Psoas muscle (tissue), 8 donors: ENCODE measurements around the gene CRYBB1. TPM values are rescaled to one million over a fixed set of nuclear protein-coding genes. Genes with fewer than 3 reads are reported as not detected.

Experiments
- ATAC-seq, 4 donors: fragments of 200-7000 bp; cut with Tn5 transposase; one replicate each; pipeline ENCODE4 v1.9.1; 2020; ENCODE audit warnings: moderate library complexity in 3 of 4, mild to moderate bottlenecking in 2 of 4
- DNase-seq, 2 donors: peaks; one replicate each; pipeline ENCODE4 v3.0.0-alpha.2; 2020
- H3K27ac ChIP-seq: fragments of 200-600 bp; one replicate; pipeline ENCODE4 v1.8.0; 2022
- H3K27me3 ChIP-seq, 3 donors: fragments of 200-600 bp in 1 of 3; one replicate each; pipeline versions ENCODE4 v1.6.1 to v1.8.0; 2013 to 2022; ENCODE audit warnings: low read length in 2 of 3, mild to moderate bottlenecking in 2 of 3, moderate library complexity in 1 of 3; ENCODE audit not compliant: insufficient read depth in 3 of 3
- H3K36me3 ChIP-seq, 2 donors: fragments of 200-600 bp in 1 of 2; one replicate each; pipeline versions ENCODE4 v1.6.1 to v1.8.0; 2013 to 2022; ENCODE audit warnings: low read depth in 1 of 2, mild to moderate bottlenecking in 1 of 2, moderate library complexity in 1 of 2; ENCODE audit not compliant: insufficient read depth in 1 of 2
- H3K4me1 ChIP-seq: fragments of 200-600 bp; one replicate; pipeline ENCODE4 v1.8.0; 2022
- H3K4me3 ChIP-seq: fragments of 200-600 bp; one replicate; pipeline ENCODE4 v1.8.0; 2022; ENCODE audit warnings: mild to moderate bottlenecking
- H3K9me3 ChIP-seq: fragments of 200-600 bp; one replicate; pipeline ENCODE4 v1.8.0; 2022
- WGBS, 3 donors: extraction: QIAGEN DNeasy Blood & Tissue Kit; methylation state at CpG; one replicate each; pipeline versions ENCODE4 v1.1.6 to v1.1.7; 2013; 5-methylcytosine and 5-hydroxymethylcytosine counted together
- intact Hi-C, 2 donors: fragments of 100-400 bp; cut with DNase I; formaldehyde crosslinking; loops; one replicate each; pipeline versions ENCODE4 v1.11.0 to v1.14.2; 2022
- polyA plus RNA-seq, 3 donors: library from polyadenylated mRNA; stranded (reverse); fragments of 200-250 nt; gene quantifications; one replicate each; pipeline ENCODE4 v1.2.3, GENCODE V29; 2013
- total RNA-seq, 4 donors: library from RNA; stranded (reverse); fragmentation: NEBNext Ultra II Directional in 2 of 4; extraction: Animal tissue kit (Norgen Biotek cat#: 25700) in 2 of 4; gene quantifications; one replicate each; pipeline versions ENCODE4 v1.2.1 to v1.2.4, GENCODE V29; 2021 to 2023
- TF ChIP-seq, protein P1 (sequence below): fragments of 200-600 bp; IDR thresholded peaks from one replicate; pipeline ENCODE4 v1.8.0; 2022; ENCODE audit warnings: antibody characterized with exemption
- donor health status: healthy with polysubstance abuse.
- donor health status: DM: no; HTN: no; CAD: no; lungs with moderate emphysema.
- donor health status: Bipolar disorder and iron deficiency.
- donor health status: healthy.
- donor health status: DM: yes; HTN: yes; CAD: no.
- donor health status: DM: no; HTN: no; CAD: no.
- donor health status: DM: no; HTN: no; CAD: no.
- donor health status: DM: yes; HTN: yes; CAD: no.

CRYBB1 gene
- total and polyA plus RNA-seq, 7 donors, result 0.14 to 0.25 (median 0.22) TPM; not detected in 2

DNA sequence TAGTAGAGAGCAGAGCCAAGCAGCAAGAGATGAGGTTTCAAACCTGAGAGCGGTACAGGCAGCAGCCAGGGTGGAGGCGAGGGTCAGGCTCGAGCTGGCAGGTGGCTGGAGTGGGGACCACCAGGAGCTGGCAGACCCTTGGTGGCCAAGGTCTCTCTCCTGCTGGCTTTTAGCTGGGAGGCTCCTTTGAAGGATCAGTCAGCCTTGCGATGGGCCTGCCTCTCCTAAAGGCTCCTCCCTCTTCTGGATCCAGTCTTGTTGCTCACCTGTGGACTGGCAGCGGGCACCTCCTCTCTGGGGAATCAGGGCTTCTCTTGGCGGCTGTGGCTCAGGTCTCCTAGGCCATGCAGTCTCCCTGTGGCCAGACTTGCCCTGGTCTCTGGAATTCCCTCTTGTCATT, 52.6 kb downstream of the CRYBB1 start:
- Histone ChIP-seq H3K36me3 (peaks cover 0 to 12% of the 10 kb centered on the region in 2 donors), H3K4me1 (peaks cover 29% of the 10 kb centered on the region), H3K4me3 (no peak overlapping the region), H3K27me3 (no peaks in the 10 kb centered on the region), H3K9me3 (no peaks in the 10 kb centered on the region), H3K27ac (peak overlapping the region; percentile 88)
- WGBS, 3 donors, result 84 to 85% (median 84%) methylated on average over 6 of the region's 6 CpGs
- intact Hi-C loops, result no loop called here
- TF ChIP-seq, protein P1, sequence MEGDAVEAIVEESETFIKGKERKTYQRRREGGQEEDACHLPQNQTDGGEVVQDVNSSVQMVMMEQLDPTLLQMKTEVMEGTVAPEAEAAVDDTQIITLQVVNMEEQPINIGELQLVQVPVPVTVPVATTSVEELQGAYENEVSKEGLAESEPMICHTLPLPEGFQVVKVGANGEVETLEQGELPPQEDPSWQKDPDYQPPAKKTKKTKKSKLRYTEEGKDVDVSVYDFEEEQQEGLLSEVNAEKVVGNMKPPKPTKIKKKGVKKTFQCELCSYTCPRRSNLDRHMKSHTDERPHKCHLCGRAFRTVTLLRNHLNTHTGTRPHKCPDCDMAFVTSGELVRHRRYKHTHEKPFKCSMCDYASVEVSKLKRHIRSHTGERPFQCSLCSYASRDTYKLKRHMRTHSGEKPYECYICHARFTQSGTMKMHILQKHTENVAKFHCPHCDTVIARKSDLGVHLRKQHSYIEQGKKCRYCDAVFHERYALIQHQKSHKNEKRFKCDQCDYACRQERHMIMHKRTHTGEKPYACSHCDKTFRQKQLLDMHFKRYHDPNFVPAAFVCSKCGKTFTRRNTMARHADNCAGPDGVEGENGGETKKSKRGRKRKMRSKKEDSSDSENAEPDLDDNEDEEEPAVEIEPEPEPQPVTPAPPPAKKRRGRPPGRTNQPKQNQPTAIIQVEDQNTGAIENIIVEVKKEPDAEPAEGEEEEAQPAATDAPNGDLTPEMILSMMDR, result no peak
- DNase-seq (peak in 1 of 2 donors; percentile 26), ATAC-seq (no peak)

DNA sequence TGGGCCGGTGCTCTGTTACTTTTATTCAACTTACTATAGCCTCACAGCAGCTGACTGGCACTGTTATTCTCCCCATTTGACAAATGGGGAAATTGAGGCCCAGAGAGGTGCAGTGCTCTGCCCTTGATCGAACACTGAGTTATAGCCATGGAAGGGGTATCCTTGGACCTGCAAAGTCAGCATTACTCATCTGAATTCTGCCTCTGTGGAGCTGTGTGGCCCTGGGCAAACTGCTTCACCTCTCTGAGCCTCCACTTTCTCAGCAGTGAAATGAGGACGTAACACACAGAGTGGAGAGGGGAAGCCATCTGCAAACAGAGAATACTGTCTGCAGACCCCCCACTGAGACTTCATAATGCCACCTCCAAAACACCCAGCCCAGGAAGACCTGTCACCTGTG, 53.2 kb downstream of the CRYBB1 start:
- TF ChIP-seq, protein P1, result no peak
- Histone ChIP-seq H3K27me3 (no peaks in the 10 kb centered on the region), H3K4me3 (no peak overlapping the region), H3K36me3 (peaks cover 0 to 12% of the 10 kb centered on the region in 2 donors), H3K4me1 (peaks cover 33% of the 10 kb centered on the region), H3K9me3 (no peaks in the 10 kb centered on the region), H3K27ac (peak overlapping the region; percentile 88)
- intact Hi-C loops, result loop anchor here in 1 of 2 donors (5.0 kb wide), 1 partner anchor 37 kb away; no protein-coding TSS in a partner anchor
- DNase-seq (peak in 1 of 2 donors; percentile 1), ATAC-seq (no peak)
- 91 to 94% (median 94%) methylated on average over 3 of the region's 3 CpGs for WGBS, 3 donors

DNA sequence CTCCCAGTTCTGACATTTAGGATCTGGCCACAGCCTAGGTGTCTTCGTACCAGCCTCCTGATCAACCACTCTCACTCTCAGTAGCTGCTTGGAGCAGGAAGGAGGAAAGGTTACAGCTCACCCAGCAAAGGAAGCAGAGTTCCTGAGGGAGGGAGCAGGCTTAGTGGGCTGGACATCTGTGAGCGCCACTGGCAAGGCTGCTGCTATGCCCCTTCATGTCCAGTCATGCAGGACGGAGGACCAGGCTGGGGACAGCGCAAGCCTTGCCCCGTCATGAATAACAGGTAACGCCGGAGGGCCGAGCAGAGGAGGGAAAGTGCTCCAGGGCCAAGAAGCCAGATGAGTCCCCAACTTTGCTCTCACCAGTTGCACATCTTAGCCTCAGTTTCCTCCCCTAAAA, 53.6 kb downstream of the CRYBB1 start:
- WGBS, 3 donors, result 79 to 88% (median 83%) methylated on average over 8 of the region's 8 CpGs
- peak in 1 of 2 donors; percentile 20 for DNase-seq
- ATAC-seq, result no peak
- TF ChIP-seq, protein P1, result no peak
- Histone ChIP-seq H3K9me3 (no peaks in the 10 kb centered on the region), H3K4me3 (no peak overlapping the region), H3K4me1 (peaks cover 38% of the 10 kb centered on the region), H3K27me3 (no peaks in the 10 kb centered on the region), H3K27ac (peak overlapping the region; percentile 88), H3K36me3 (peaks cover 0 to 12% of the 10 kb centered on the region in 2 donors)
- intact Hi-C loops, result loop anchor here in 1 of 2 donors (5.0 kb wide), 1 partner anchor 37 kb away; no protein-coding TSS in a partner anchor

DNA sequence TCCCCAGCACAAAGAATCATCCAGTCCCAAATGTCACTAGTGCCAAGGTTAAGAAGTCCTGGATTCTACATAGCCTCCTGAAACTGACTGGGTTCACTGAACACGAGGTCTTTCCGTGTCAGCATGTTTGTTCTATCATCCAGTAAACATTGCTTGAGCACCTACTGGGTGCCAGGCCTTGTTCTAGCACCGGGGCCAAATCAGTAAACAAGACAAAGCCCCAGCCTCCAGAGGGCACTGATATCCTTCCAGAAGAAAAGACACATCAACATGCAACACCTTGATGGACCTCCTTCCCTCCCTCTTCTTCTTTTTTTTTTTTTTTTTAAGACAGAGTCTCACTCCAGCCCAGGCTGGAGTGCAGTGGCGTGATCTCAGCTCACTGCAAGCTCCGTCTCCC, 54.8 kb downstream of the CRYBB1 start:
- peak overlapping the region; percentile 90 for H3K27ac ChIP-seq
- H3K36me3 ChIP-seq, result peaks cover 0 to 12% of the 10 kb centered on the region in 2 donors
- 55 to 79% (median 63%) methylated on average over 5 of the region's 5 CpGs for WGBS, 3 donors
- H3K4me1 ChIP-seq, result peaks cover 40% of the 10 kb centered on the region
- H3K27me3 ChIP-seq, result no peaks in the 10 kb centered on the region
- intact Hi-C loops, result loop anchor here in 1 of 2 donors (5.0 kb wide), 1 partner anchor 36 kb away; no protein-coding TSS in a partner anchor
- peak in 1 of 4 donors; percentile 25 for ATAC-seq
- TF ChIP-seq, protein P1, result no peak
- H3K9me3 ChIP-seq, result no peaks in the 10 kb centered on the region
- H3K4me3 ChIP-seq, result no peak overlapping the region
- no peak for DNase-seq
